Mucosa of gallbladder (tissue), 1 donor: ENCODE measurements around the gene KMT5C. TPM values are rescaled to one million over a fixed set of nuclear protein-coding genes. Genes with fewer than 3 reads are reported as not detected.
"Not testable (repeated sequence)": the region's sequence is repeated elsewhere in the genome, so short reads cannot be mapped to it uniquely, and the experiment has no call there.

Experiments used
- DNase-seq: peaks from one replicate; pipeline ENCODE4 v3.0.0-alpha.2; 2020; ENCODE audit warnings: low spot score
- total RNA-seq: library from RNA; stranded (reverse); gene quantifications from one replicate; pipeline ENCODE4 v1.2.1, GENCODE V29; 2021
- donor health status: DM: no; HTN: no; CAD: no.

KMT5C gene
- total RNA-seq, 1 donor from 2014 or later = 24.9 TPM

- DNase-seq = no peak
Observed at GRCh38 chr19:55316646-55317045, 23.0 kb upstream of the KMT5C start.

DNA sequence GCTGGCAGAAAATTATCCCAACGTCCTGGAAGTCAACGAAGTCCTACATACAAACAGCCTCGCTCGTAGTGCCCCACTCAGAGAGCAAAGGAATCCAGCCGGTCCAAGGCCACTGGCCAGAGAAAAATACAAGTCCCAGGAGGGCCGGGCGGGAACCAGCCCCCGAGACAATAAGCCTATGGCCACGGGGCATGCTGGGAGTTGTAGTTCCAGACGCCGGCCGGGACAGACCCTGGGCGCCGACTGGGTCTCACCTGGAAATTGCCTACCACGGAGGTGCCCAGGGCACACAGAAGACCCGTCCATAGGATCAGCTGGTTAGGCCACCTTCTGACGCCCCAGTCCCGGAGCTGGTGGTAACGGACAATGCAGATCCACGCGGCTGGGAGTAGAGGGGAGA is 19.9 kb upstream of the KMT5C start:
- DNase-seq = peak; percentile 39

- DNase-seq = no peak
Observed at GRCh38 chr19:55320844-55321419, 18.7 kb upstream of the KMT5C start.

- no peak for DNase-seq
Observed at GRCh38 chr19:55321466-55322137, 18.1 kb upstream of the KMT5C start.

- peak; percentile 50 for DNase-seq
Observed at GRCh38 chr19:55322204-55322885, 17.3 kb upstream of the KMT5C start.

- no peak for DNase-seq
Observed at GRCh38 chr19:55324662-55325061, 15.0 kb upstream of the KMT5C start.

DNA sequence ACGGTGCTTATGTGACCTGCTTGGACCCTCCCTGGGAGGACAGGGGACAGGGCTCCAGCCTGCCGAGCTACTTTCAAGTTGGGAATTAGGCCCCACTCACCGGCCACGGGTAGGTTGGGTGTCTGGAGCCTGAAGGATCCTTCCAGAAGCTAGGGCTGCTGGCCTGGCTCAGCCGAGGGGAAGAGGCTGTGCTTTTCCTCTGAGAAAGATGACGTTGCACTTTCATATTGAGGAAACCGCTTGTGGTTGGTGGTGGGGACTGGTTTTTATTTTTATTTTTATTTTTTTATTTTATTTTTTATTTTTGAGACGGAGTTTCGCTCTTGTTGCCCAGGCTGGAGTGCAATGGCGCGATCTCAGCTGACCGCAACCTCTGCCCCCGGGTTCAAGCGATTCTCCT is 14.5 kb upstream of the KMT5C start, which contains the start of gene TMEM150B:
Gene TMEM150B (minus strand): TSS at position 170 of the 400 bp plus-strand sequence. CDS start 4,305 bp downstream, outside the sequence.
- no peak for DNase-seq

GRCh38 chr19:55328774-55329318 is 10.8 kb upstream of the KMT5C start:
- not testable (repeated sequence) for DNase-seq

DNA sequence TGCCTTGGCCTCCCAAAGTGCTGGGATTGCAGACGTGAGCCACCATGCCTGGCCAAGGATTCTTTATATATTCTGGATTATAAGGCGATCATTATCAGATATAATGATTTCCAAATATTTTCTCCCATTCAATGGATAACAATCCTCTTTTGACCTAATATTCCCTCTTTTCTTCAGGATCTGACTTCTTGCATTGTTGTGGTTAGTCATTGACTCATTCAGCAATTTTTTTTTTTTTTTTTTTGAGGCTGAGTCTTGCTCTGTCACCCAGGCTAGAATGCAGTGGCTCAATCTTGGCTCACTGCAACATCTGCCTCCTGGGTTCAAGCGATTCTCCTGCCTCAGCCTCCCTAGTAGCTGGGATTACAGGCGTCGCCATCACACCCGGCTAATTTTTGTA is 9.9 kb upstream of the KMT5C start:
- not testable (repeated sequence) for DNase-seq

DNA sequence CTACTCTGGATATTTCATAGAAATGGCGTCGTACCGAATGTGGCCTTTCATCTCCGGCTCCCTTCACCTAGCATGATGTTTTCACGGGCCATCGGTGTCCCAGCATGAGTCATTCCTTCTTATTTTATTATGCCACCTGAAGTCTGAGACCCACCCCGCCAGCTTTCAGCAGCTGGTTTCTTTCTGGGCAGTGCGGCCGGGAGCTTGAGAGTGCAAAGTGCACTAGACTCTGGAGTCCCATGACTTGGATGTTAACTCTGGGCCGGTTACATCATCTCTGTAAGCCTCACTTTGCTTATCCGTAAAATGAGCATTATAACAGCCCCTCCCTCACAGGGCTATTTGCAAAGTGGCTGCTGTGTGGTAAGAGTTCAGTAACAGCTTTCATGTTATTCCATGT is 5.8 kb upstream of the KMT5C start:
- DNase-seq = no peak

DNA sequence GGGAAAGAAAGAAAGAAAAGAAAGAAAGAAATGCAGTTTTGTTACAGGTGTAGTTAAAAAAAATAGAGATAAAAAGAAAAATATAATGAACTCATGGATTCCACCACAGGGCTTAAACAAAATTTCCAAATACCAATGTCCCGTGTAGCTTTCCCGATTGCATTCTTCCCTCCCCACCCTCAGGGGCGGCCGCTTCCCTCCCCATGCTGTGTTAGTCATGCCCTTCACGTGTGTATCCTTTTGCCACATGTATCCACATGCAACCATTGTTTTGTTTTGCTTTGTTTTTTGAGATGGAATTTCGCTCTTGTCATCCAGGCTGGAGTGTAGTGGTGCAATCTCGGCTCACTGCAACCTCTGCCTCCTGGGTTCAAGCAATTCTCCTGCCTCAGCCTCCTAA is 3.6 kb upstream of the KMT5C start:
- DNase-seq = no peak

DNA sequence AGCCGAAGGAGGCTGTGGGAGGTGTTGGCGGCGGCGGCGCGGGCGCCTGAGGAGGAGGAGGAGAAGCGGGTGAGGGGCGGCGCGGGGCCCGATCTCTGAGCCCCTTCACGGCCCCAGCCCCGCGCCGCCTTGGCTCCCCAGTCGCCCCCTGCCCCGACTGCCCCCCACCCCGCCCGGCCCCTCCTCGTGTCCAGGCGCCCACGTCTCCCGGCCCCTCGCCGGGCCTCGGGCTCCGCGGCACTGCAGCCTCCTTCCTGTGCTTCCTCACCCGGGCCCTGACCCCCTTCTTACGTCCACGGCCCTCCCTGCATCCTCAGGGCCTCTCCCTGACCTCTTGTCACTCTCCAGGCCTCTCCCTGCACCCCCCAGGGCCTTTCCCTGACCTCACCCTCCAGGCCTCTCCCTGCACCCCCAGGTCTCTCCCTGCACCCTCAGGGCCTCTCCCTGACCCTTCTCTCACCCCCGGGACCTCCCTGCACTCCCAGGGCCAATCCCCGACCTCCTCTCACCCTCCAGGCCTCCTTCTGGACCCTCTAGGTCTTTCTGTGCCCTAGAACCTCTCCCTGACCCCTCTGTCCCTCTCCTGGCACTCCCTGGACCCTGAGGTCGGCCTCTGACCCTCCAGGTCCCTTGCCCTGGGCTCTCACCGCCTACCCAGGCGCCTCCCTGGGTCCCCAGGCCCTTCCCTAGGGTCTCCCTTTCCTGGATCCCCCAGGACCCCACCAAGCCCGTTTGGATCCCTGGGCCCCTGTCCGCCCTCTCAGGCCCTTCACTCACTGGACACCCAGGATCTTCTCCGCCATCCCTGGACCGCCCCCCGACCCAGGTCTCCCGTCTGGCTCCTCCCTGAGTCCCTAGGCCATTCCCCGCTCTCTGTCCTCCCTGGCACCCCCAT is 460 bp downstream of the KMT5C start:
- no peak for DNase-seq

GRCh38 chr19:55340784-55341147 is 1.1 kb downstream of the KMT5C start:
- DNase-seq = no peak

- DNase-seq = peak; percentile 50
Observed at GRCh38 chr19:55341171-55341588, 1.5 kb downstream of the KMT5C start.

DNA sequence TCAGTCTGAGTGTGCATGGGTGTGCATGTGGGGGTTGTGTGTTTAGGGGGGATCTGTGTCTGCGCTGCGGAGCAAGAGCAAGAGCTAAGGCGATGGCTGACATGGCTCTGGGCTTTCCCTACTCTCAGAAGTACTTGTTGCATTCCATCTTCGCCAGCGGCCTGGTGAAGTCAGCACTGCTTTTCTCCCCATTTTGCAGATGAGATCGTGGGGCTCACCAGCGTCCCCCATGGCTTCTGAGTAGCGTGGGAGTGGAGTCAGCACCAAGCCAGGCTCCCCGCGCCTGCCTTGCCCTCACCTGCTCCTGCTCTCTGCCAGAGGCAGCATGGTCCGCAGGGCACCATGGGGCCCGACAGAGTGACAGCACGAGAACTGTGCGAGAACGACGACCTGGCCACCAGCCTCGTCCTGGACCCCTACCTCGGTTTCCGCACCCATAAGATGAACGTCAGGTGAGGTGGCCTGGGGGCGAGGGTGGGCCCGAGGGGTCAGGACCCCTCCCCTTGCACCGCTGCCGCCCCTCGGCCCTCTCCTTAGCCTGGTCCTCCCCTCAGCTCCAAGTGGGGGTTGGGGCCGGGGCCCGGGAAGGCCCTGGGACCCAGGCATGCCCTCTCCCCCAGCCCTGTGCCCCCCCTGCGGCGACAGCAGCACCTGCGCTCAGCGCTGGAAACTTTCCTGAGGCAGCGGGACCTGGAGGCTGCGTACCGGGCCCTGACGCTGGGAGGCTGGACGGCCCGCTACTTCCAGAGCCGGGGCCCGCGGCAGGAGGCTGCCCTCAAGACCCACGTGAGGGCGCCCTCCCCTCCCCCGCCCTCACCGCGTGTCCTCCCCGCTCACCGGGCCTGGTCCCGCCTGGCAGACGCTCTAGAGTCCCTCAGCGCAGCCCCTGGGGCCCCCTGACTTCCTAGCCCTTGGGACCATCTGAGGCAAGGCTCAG is 2.2 kb downstream of the KMT5C start:
- DNase-seq = no peak

- no peak for DNase-seq
Observed at GRCh38 chr19:55344444-55344843, 4.8 kb downstream of the KMT5C start.

GRCh38 chr19:55345101-55345817 is 5.6 kb downstream of the KMT5C start:
- DNase-seq = no peak

- DNase-seq = no peak
Observed at GRCh38 chr19:55345818-55346724, 6.4 kb downstream of the KMT5C start.
